ENCODE measurements around the gene FADS3. TPM values are rescaled to one million over a fixed set of nuclear protein-coding genes. Genes with fewer than 3 reads are reported as not detected.

Gene FADS3
- polyA plus RNA-seq, 4 donors, result 12.7 to 21.9 (median 18.1) TPM

DNA sequence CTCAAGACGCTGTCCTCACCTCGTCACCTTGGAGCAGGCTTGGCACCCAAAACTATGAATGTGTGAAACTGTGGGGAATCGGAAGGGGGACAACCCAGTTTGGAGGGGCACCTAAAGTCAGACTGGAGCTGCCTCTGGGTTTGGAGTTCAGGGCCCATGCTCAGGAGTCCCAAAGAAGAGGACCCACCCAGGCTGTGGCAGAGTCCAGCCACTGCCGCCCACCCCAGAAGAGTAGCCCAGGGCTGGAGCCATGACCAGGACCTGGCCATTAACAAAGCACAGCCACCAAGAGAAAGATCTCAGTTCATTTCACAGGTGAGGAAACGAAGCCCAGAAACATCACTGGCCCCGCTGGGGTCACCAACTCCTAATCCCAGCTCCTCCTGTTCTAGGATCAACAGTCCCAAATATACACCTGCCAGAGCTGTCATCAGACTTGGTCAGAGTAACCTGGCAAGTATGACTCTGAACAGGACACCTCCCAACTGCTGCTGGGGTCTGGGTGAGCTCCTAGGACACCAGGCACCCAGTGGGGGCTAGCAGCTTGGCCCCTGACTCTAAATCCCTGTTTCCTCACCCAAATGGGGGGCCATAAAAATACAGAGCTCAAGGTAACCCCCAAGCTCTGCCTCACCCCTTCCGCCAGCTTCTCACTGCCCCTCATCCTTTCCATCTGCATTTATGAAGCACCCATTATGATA, 23.3 kb upstream of the FADS3 start:
- DNase-seq (ENCODE audit: low read depth in 4 of 4, low spot score in 3 of 4), result no peak

DNA sequence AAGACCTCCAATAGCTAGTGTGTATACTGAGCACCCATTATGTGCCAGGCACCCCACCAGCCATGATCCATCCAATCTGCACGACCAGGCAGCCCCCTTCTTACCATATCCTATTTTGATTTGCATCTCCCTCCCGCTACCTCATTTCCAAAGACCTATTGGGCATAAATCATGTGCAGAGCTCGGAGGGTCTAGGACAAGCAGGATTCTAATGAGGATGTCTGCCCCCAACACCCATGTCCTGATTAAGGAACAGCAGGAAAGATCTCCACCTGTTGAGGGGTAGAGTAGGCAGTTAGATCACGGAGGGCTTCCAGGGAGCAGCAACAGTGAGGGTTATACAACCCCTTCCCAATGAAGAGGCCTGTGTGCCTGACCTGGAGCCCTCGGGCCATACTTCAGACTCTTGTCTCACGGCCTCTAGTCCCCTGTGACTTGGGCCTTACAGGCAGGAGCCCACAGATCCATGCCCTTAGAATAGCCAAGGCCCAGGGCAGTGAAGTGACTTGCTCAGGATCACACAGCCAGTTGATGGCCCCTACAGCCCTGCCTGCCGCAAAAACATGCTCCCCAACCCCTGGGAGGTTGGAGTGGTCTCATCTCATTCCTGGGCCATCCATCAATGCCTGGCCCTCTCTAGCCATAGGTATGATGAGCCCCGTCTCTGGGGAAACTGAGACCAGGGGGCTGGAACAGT, 22.5 kb upstream of the FADS3 start:
- DNase-seq (ENCODE audit: low read depth in 4 of 4, low spot score in 3 of 4), result no peak

DNA sequence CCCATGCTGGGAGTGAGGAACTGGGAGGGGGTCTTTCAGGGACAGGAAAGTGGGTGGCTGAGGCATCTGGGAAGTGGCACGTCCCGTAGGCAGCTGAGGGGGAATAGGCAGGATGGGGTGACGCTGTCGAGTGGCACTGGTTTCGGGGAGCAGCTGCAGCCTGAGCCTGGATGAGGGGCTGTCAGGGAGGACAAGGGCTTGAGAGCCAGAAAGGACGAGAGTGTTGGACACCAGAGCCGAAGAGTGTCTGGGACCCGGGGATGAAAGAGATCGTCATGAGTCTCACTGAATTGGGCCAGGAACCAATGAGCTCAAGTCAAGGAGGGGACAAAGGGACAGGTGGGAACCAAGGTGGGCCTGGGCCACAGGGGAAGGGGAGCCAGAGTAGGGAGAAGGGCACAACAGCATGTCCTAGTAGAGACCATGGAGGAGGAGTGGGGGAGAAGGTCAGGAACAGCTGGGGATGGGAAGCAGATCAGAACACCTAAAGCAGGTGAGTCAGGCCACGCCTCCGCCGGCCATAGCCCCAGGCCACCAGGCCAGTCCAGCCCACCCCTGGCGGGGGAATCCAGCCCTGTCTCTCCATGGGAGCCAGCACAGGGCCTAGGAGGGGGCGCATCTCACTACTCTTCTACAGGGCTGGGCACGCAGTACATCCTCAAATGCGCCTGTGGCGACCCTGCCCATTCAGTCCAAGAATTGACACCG, 21.8 kb upstream of the FADS3 start:
- DNase-seq (ENCODE audit: low read depth in 4 of 4, low spot score in 3 of 4), result no peak

DNA sequence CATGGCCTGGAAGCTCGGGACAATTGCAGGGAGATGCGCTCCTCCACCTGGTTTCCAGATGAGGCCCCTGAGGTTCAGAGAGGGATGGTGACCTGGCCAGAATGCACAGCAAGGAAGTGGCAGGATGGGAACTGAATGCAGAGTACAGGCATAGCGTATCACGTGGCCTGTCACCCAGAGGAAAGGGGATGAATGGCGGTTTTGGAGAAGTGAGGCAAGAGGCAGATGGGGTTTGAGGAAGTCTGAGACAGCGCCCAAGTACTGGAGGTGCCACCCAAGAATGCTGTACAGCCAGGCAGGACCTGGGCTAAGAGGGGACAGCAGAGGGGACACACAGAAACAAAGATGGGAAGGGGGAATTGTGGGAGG, 21.2 kb upstream of the FADS3 start:
- no peak for DNase-seq (ENCODE audit: low read depth in 4 of 4, low spot score in 3 of 4)

- no peak for DNase-seq (ENCODE audit: low read depth in 4 of 4, low spot score in 3 of 4)
Measured at GRCh38 chr11:61911701-61912529, 20.6 kb upstream of the FADS3 start.

DNA sequence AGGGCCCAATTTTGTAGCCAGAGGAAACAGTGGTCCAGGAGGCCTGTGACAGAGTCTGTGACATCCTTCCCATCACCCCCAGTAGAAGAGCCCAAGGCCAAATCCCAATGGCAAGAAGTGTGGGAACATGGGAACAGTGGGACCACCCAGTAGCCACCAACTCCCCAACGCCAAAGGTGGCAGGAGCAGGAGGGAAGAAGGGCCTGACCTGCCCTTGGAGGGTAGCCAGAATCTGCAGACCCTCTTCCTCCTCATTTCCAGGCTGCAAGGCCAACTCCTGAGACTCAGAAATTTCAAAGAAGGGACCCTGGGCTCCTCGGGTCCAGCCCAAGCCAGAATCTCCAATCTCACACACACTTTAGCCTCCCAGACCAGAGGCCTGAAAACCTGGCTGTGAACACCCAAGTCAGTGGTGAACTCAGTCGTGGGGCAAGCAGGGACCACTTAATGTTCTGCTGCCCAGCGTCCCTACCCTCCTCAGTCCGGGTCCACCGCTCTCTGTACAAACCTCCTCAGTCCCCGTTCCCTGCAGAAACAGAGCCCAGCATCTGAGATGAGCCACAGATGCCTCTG, 19.9 kb upstream of the FADS3 start:
- DNase-seq (ENCODE audit: low read depth in 4 of 4, low spot score in 3 of 4), result no peak

DNA sequence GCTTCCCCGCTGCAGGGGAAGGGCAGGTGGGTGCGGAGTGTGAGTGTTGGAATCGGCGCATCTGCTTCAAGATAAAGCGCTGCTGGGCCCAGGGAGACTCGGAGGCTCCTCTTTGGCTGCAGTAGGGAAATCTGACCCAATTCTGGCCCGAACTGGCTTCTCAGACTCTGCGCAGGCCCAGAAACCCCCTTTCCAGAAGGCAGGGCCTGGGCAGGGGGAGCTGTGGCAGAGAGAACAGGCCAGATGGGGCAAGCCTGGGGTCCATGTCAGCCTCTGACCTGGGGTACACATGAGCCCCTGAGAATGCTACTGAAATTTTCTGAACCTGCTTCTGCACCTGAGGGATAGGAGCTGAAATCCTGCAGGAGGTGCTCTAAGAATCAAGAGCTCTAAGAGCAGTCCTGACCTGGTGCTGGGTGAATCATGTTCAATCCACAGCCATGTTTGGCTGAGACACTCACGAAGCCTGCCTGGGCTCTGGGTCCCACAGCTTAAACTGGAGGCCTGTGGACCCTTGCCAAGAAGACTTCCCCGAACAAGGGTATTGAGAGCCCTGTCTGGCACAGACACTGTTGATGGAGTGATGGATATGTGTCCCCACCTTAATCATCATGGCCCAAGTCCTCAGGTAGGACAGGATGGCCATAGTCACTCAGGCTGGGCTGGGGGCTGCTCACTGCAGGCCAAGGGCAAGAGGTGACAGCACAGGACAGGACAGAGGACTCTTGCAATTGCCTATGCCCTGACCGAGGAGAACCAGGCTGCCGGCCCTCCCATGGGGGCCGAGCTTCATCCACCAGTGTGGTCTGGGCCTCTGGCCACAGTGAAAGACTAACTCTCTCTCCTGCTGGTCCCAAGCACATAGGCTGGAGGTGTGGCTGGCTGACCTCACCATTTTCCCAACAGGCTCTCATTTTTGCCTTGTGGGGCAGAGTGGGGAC, 19.1 kb upstream of the FADS3 start:
- DNase-seq (ENCODE audit: low read depth in 4 of 4, low spot score in 3 of 4), result no peak

DNA sequence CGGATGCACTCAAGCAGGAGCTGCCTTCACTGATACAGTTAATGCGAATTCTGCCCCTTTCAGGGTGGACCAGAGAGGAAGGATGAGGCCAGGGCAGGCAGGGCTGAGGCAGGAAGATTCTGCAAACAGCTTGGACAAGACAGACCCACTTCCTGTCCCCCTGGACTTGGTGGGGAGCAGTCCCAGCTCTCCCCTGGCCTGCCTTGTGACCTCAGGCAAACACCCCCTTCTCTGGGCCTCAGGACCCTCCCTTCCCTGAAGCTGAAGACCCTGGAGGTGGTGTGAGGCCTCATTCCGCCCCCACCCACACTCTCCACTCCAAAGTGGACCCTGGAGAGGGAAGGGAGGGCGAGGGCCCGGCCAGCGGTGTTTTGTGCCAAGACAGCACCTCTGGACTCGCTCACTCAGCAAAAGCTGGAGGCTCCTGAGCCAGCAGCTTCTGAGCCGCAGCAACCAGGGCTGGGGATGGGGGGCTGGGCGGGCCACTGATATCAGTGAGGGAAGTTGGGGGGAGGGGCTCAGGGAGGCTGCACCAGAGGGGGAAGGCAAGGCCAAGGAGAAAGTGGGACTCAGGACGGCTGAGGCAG, 17.5 kb upstream of the FADS3 start:
- no peak for DNase-seq (ENCODE audit: low read depth in 4 of 4, low spot score in 3 of 4)

GRCh38 chr11:61907871-61908729, 16.8 kb upstream of the FADS3 start:
- DNase-seq (ENCODE audit: low read depth in 4 of 4, low spot score in 3 of 4), result no peak

GRCh38 chr11:61907282-61907681, 15.9 kb upstream of the FADS3 start:
- no peak for DNase-seq (ENCODE audit: low read depth in 4 of 4, low spot score in 3 of 4)

- DNase-seq (ENCODE audit: low read depth in 4 of 4, low spot score in 3 of 4), result no peak
Measured at GRCh38 chr11:61906522-61906909, 15.2 kb upstream of the FADS3 start.

GRCh38 chr11:61905801-61906521, 14.6 kb upstream of the FADS3 start:
- no peak for DNase-seq (ENCODE audit: low read depth in 4 of 4, low spot score in 3 of 4)

- DNase-seq (ENCODE audit: low read depth in 4 of 4, low spot score in 3 of 4), result no peak
Measured at GRCh38 chr11:61905067-61905696, 13.8 kb upstream of the FADS3 start.

- no peak for DNase-seq (ENCODE audit: low read depth in 4 of 4, low spot score in 3 of 4)
Measured at GRCh38 chr11:61904539-61905048, 13.2 kb upstream of the FADS3 start.

DNA sequence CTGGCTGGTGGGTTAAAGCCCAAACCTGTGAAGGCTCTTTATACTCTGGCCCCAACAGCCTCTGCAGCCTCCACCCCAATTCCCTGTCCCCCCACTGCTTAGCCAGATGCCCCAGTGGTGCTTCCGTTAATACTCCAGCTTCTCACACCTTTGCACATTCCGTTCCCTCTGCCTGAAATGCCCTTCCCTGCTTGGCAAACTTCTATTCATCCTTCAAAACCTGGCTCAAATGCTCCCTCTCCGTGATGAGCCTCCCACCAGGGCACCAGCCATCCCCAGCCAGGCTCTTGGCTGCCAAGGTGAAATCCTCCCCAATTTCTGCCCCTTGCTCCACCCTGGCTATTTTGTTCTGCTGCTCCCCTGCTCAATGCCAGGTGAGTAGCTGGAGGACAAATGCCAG, 12.5 kb upstream of the FADS3 start:
- no peak for DNase-seq (ENCODE audit: low read depth in 4 of 4, low spot score in 3 of 4)

- no peak for DNase-seq (ENCODE audit: low read depth in 4 of 4, low spot score in 3 of 4)
Measured at GRCh38 chr11:61902313-61902712, 11.0 kb upstream of the FADS3 start.

DNA sequence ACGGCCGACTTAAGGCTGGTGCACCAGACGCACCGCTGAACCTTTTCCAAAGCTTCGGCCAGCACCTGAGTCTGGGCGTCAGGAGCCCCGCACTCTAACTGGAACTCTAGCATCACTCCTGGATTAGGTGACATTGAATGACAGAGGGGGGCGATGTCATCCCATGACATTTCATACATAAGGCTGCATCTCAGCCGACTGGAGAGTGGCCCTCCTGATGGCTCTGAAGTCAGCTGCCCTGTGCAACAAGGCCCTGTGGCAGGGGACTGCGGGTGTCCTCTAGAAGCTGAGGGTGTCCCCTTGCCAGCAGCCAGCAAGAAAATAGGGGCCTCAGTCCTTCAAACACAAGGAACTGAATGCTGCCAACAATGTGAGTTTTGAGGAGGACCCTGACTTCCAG, 10.1 kb upstream of the FADS3 start:
- DNase-seq (ENCODE audit: low read depth in 4 of 4, low spot score in 3 of 4), result no peak

Measured in left renal pelvis (tissue), 4 donors.